HCT116 (cell line): ENCODE data around the gene CSNK2A2.

ENCODE experiments used
- EGR1 ChIP-seq: IDR thresholded peaks from 2 replicates; pipeline ENCODE4 v1.6.1; 2012; ENCODE audit warnings: low read depth
- EZH2 ChIP-seq: fragments of 200-600 bp; sonication (generic); IDR thresholded peaks from 2 replicates; pipeline ENCODE4 v1.6.1; 2017; ENCODE audit warnings: antibody characterized with exemption, mixed run types
- EZH2phosphoT487 ChIP-seq: fragments of 200-600 bp; IDR thresholded peaks from 2 replicates; pipeline ENCODE4 v1.6.1; 2018; ENCODE audit warnings: antibody characterized with exemption, borderline replicate concordance
- POLR2A ChIP-seq: IDR thresholded peaks from 2 replicates; pipeline ENCODE4 v1.7.0; 2011; ENCODE audit warnings: borderline replicate concordance; ENCODE audit not compliant: insufficient read depth, insufficient read length; ENCODE audit errors: extremely low read depth
- POLR2AphosphoS5 ChIP-seq: IDR thresholded peaks from 2 replicates; pipeline ENCODE4 v1.6.1; 2011; ENCODE audit warnings: mild to moderate bottlenecking, low read depth, low read length, moderate library complexity
- TCF7L2 ChIP-seq: IDR thresholded peaks from 2 replicates; pipeline ENCODE4 v1.7.0; 2011; ENCODE audit warnings: borderline replicate concordance, inconsistent platforms; ENCODE audit not compliant: insufficient read depth, insufficient read length; ENCODE audit errors: extremely low read depth
- ZNF274 ChIP-seq: fragments of 200-500 bp; sonication (Bioruptor generic); IDR thresholded peaks from 2 replicates; pipeline ENCODE4 v1.6.1; 2014; ENCODE audit warnings: mild to moderate bottlenecking, low read depth, low read length, inconsistent platforms
- TF ChIP-seq, protein P1 (sequence below): IDR thresholded peaks from 2 replicates; pipeline ENCODE4 v1.6.1; 2012
- TF ChIP-seq, protein P2 (sequence below), 3 experiments: fragments of 200-600 bp in 1 of 3; sonication (generic) in 1 of 3; IDR thresholded peaks in 2 of 3; conservative IDR thresholded peaks in 1 of 3; 2 replicates each; pipeline ENCODE4 v1.5.1; 2012 to 2017; ENCODE audit warnings: low read depth in 2 of 3, low read length in 2 of 3, antibody characterized with exemption in 1 of 3, borderline replicate concordance in 1 of 3, control low read depth in 1 of 3, mild to moderate bottlenecking in 1 of 3, mixed read lengths in 1 of 3, mixed run types in 1 of 3, moderate library complexity in 1 of 3; ENCODE audit not compliant: insufficient read depth in 1 of 3

- no peak for TF ChIP-seq POLR2A
- TF ChIP-seq, protein P1, sequence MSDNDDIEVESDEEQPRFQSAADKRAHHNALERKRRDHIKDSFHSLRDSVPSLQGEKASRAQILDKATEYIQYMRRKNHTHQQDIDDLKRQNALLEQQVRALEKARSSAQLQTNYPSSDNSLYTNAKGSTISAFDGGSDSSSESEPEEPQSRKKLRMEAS = peak; percentile 23; the same call in 1 of the 2 replicates
- TF ChIP-seq EZH2phosphoT487 = no peak
- TF ChIP-seq, protein P2, sequence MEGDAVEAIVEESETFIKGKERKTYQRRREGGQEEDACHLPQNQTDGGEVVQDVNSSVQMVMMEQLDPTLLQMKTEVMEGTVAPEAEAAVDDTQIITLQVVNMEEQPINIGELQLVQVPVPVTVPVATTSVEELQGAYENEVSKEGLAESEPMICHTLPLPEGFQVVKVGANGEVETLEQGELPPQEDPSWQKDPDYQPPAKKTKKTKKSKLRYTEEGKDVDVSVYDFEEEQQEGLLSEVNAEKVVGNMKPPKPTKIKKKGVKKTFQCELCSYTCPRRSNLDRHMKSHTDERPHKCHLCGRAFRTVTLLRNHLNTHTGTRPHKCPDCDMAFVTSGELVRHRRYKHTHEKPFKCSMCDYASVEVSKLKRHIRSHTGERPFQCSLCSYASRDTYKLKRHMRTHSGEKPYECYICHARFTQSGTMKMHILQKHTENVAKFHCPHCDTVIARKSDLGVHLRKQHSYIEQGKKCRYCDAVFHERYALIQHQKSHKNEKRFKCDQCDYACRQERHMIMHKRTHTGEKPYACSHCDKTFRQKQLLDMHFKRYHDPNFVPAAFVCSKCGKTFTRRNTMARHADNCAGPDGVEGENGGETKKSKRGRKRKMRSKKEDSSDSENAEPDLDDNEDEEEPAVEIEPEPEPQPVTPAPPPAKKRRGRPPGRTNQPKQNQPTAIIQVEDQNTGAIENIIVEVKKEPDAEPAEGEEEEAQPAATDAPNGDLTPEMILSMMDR (IDR thresholded peaks at IDR 0.05 in 2 of 3, conservative IDR thresholded peaks at IDR 0.05 in 1 of 3; ENCODE audit: borderline replicate concordance in 1 of 3, insufficient read depth in 1 of 3, low read depth in 2 of 3, low read length in 2 of 3) = no peak
- TF ChIP-seq EGR1 = no peak
- peak; percentile 35; the same call in 1 of the 2 replicates for TF ChIP-seq POLR2AphosphoS5
- no peak for TF ChIP-seq EZH2
- no peak for TF ChIP-seq ZNF274
- TF ChIP-seq TCF7L2 = no peak
Observed at GRCh38 chr16:58222532-58223316, 24.8 kb upstream of the CSNK2A2 start.
